WTC11 (cell line): ENCODE results near the gene BICD1. TPM values are rescaled to one million over a fixed set of nuclear protein-coding genes. Genes with fewer than 3 reads are reported as not detected.

Experiments
- ATF6 ChIP-seq: sonication (generic); formaldehyde crosslinking; IDR thresholded peaks from 2 replicates; pipeline ENCODE4 v1.8.1; 2023; ENCODE audit warnings: mild to moderate bottlenecking, missing genetic modification reagents
- CREB1 ChIP-seq: sonication (generic); formaldehyde crosslinking; IDR thresholded peaks from 2 replicates; pipeline ENCODE4 v1.8.0; 2023; ENCODE audit warnings: mild to moderate bottlenecking, missing genetic modification reagents
- CREM ChIP-seq: sonication (generic); formaldehyde crosslinking; IDR thresholded peaks from 2 replicates; pipeline ENCODE4 v1.8.1; 2022; ENCODE audit warnings: mild to moderate bottlenecking, missing genetic modification reagents, moderate library complexity
- ETV6 ChIP-seq: sonication (generic); formaldehyde crosslinking; IDR thresholded peaks from 2 replicates; pipeline ENCODE4 v1.8.1; 2022; ENCODE audit warnings: mild to moderate bottlenecking, missing genetic modification reagents
- FOXK1 ChIP-seq: sonication (generic); formaldehyde crosslinking; IDR thresholded peaks from 2 replicates; pipeline ENCODE4 v1.8.0; 2022; ENCODE audit warnings: mild to moderate bottlenecking, moderate library complexity, missing genetic modification reagents
- GRHL2 ChIP-seq: fragments of 250-450 bp; sonication (Bioruptor Pico); IDR thresholded peaks from 2 replicates; pipeline ENCODE4 v1.8.0; 2022; ENCODE audit warnings: mild to moderate bottlenecking, moderate library complexity; ENCODE audit not compliant: insufficient replicate concordance, severe bottlenecking
- MAX ChIP-seq: sonication (generic); formaldehyde crosslinking; IDR thresholded peaks from 2 replicates; pipeline ENCODE4 v1.8.0; 2022; ENCODE audit warnings: mild to moderate bottlenecking, missing genetic modification reagents
- MYBL2 ChIP-seq: sonication (generic); formaldehyde crosslinking; IDR thresholded peaks from 2 replicates; pipeline ENCODE4 v1.8.1; 2023; ENCODE audit warnings: mild to moderate bottlenecking, moderate library complexity, missing genetic modification reagents
- OVOL2 ChIP-seq: fragments of 250-450 bp; sonication (Bioruptor Pico); IDR thresholded peaks from 2 replicates; pipeline ENCODE4 v1.9.0; 2021; ENCODE audit warnings: mild to moderate bottlenecking, borderline replicate concordance
- PRRX2 ChIP-seq: fragments of 250-450 bp; sonication (Bioruptor Pico); IDR thresholded peaks from 2 replicates; pipeline ENCODE4 v1.8.0; 2021; ENCODE audit warnings: mild to moderate bottlenecking
- TP53 ChIP-seq: sonication (generic); formaldehyde crosslinking; IDR thresholded peaks from 2 replicates; pipeline ENCODE4 v1.8.1; 2023; ENCODE audit warnings: mild to moderate bottlenecking, missing genetic modification reagents
- ZMAT4 ChIP-seq: fragments of 250-450 bp; sonication (Bioruptor Pico); IDR thresholded peaks from 2 replicates; pipeline ENCODE4 v1.9.0; 2021; ENCODE audit warnings: mild to moderate bottlenecking
- ZNF219 ChIP-seq: sonication (generic); formaldehyde crosslinking; IDR thresholded peaks from 2 replicates; pipeline ENCODE4 v1.8.0; 2023; ENCODE audit warnings: missing genetic modification reagents, mild to moderate bottlenecking, borderline replicate concordance
- ZNF263 ChIP-seq: sonication (generic); formaldehyde crosslinking; IDR thresholded peaks from 2 replicates; pipeline ENCODE4 v1.8.1; 2022; ENCODE audit warnings: low read depth, mild to moderate bottlenecking, moderate library complexity, missing genetic modification reagents
- ZNF317 ChIP-seq: sonication (generic); formaldehyde crosslinking; IDR thresholded peaks from 2 replicates; pipeline ENCODE4 v1.8.1; 2023; ENCODE audit warnings: low read depth, mild to moderate bottlenecking, moderate library complexity, missing genetic modification reagents, borderline replicate concordance
- total RNA-seq: library from RNA; stranded (reverse); gene quantifications from 3 replicates; pipeline ENCODE4 v1.2.3, GENCODE V29; 2021
- TF ChIP-seq, protein P1 (sequence below): fragments of 250-450 bp; sonication (Bioruptor Pico); IDR thresholded peaks from 2 replicates; pipeline ENCODE4 v1.9.0; 2021; ENCODE audit warnings: mild to moderate bottlenecking
- TF ChIP-seq, protein P2 (sequence below): sonication (generic); formaldehyde crosslinking; conservative IDR thresholded peaks from 2 replicates; pipeline ENCODE4 v1.8.1; 2022; ENCODE audit warnings: mild to moderate bottlenecking, missing genetic modification reagents
- TF ChIP-seq, protein P3 (sequence below): fragments of 250-450 bp; sonication (Bioruptor Pico); IDR thresholded peaks from 2 replicates; pipeline ENCODE4 v1.9.0; 2021; ENCODE audit warnings: mild to moderate bottlenecking, borderline replicate concordance
- TF ChIP-seq, protein P4 (sequence below): fragments of 250-450 bp; sonication (Bioruptor Pico); conservative IDR thresholded peaks from 2 replicates; pipeline ENCODE4 v1.9.0; 2021; ENCODE audit warnings: mild to moderate bottlenecking

Gene BICD1
- total RNA-seq, 1 experiment from 2014 or later = 69.4 TPM

DNA sequence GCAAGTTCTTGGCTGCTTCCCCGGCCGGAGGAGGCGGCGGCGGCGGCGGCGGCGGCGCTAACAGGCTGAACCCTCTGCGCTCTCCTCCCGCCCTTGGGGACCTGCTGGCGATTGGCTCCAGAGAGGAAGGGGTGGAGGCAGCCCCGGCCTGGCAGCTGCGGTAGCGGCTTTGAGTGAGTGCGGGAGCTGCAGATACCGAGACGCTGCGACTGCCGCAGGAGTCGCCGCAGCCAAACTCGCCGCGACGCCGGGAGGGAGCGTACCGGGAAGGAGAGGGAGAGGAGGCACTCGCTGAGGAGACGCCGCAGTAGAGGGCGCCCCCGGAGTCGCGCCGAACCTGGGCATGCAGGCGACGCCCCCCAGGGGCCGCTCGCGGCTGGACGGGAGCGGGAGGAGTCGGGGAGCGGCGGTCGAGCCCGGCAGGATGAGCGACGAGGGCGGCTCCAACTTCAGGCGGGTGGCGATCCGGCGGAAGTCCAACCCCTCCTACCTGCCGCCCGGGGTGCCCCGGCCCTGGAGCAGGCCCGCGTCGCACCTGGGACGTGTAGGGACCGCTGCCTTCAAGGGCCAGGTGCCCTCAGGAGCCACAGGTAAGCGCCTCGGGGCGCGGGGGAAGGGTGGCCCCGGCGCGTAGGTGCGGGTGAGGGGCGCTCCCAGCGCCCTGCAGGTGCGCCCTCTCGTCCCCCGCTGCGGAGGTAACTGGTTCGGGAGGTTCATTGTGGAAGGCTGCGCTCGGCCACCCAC, 292.9 kb downstream of the BICD1 start, which contains the start of gene FGD4 (continued):
- TF ChIP-seq ZMAT4 (CRISPR knock-in tag) = no peak
- TF ChIP-seq, protein P1, sequence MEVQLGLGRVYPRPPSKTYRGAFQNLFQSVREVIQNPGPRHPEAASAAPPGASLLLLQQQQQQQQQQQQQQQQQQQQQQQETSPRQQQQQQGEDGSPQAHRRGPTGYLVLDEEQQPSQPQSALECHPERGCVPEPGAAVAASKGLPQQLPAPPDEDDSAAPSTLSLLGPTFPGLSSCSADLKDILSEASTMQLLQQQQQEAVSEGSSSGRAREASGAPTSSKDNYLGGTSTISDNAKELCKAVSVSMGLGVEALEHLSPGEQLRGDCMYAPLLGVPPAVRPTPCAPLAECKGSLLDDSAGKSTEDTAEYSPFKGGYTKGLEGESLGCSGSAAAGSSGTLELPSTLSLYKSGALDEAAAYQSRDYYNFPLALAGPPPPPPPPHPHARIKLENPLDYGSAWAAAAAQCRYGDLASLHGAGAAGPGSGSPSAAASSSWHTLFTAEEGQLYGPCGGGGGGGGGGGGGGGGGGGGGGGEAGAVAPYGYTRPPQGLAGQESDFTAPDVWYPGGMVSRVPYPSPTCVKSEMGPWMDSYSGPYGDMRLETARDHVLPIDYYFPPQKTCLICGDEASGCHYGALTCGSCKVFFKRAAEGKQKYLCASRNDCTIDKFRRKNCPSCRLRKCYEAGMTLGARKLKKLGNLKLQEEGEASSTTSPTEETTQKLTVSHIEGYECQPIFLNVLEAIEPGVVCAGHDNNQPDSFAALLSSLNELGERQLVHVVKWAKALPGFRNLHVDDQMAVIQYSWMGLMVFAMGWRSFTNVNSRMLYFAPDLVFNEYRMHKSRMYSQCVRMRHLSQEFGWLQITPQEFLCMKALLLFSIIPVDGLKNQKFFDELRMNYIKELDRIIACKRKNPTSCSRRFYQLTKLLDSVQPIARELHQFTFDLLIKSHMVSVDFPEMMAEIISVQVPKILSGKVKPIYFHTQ (CRISPR knock-in tag) = no peak
- no peak for TF ChIP-seq ATF6 (CRISPR knock-in tag)
- TF ChIP-seq ZNF263 (CRISPR knock-in tag) = no peak; the same call in 1 of the 2 replicates
- TF ChIP-seq TP53 (CRISPR knock-in tag) = no peak
- TF ChIP-seq PRRX2 = no peak
- TF ChIP-seq FOXK1 (CRISPR knock-in tag) = no peak; the same call in 1 of the 2 replicates
- peak; percentile 17; the same call in 1 of the 2 replicates for TF ChIP-seq MYBL2 (CRISPR knock-in tag)
- TF ChIP-seq ETV6 (CRISPR knock-in tag) = 0 out of 2 replicates have a peak, but pooled peaks have one; percentile 36
- TF ChIP-seq, protein P2, sequence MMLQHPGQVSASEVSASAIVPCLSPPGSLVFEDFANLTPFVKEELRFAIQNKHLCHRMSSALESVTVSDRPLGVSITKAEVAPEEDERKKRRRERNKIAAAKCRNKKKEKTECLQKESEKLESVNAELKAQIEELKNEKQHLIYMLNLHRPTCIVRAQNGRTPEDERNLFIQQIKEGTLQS (CRISPR knock-in tag) = no peak
- peak; percentile 6; the same call in 1 of the 2 replicates for TF ChIP-seq ZNF317 (CRISPR knock-in tag)
- TF ChIP-seq CREM = no peak; the same call in 1 of the 2 replicates
- TF ChIP-seq, protein P3, sequence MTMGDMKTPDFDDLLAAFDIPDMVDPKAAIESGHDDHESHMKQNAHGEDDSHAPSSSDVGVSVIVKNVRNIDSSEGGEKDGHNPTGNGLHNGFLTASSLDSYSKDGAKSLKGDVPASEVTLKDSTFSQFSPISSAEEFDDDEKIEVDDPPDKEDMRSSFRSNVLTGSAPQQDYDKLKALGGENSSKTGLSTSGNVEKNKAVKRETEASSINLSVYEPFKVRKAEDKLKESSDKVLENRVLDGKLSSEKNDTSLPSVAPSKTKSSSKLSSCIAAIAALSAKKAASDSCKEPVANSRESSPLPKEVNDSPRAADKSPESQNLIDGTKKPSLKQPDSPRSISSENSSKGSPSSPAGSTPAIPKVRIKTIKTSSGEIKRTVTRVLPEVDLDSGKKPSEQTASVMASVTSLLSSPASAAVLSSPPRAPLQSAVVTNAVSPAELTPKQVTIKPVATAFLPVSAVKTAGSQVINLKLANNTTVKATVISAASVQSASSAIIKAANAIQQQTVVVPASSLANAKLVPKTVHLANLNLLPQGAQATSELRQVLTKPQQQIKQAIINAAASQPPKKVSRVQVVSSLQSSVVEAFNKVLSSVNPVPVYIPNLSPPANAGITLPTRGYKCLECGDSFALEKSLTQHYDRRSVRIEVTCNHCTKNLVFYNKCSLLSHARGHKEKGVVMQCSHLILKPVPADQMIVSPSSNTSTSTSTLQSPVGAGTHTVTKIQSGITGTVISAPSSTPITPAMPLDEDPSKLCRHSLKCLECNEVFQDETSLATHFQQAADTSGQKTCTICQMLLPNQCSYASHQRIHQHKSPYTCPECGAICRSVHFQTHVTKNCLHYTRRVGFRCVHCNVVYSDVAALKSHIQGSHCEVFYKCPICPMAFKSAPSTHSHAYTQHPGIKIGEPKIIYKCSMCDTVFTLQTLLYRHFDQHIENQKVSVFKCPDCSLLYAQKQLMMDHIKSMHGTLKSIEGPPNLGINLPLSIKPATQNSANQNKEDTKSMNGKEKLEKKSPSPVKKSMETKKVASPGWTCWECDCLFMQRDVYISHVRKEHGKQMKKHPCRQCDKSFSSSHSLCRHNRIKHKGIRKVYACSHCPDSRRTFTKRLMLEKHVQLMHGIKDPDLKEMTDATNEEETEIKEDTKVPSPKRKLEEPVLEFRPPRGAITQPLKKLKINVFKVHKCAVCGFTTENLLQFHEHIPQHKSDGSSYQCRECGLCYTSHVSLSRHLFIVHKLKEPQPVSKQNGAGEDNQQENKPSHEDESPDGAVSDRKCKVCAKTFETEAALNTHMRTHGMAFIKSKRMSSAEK (CRISPR knock-in tag) = no peak
- TF ChIP-seq GRHL2 = no peak
- TF ChIP-seq ZNF219 (CRISPR knock-in tag) = peak; percentile 78; the same call in 1 of the 2 replicates
- TF ChIP-seq, protein P4, sequence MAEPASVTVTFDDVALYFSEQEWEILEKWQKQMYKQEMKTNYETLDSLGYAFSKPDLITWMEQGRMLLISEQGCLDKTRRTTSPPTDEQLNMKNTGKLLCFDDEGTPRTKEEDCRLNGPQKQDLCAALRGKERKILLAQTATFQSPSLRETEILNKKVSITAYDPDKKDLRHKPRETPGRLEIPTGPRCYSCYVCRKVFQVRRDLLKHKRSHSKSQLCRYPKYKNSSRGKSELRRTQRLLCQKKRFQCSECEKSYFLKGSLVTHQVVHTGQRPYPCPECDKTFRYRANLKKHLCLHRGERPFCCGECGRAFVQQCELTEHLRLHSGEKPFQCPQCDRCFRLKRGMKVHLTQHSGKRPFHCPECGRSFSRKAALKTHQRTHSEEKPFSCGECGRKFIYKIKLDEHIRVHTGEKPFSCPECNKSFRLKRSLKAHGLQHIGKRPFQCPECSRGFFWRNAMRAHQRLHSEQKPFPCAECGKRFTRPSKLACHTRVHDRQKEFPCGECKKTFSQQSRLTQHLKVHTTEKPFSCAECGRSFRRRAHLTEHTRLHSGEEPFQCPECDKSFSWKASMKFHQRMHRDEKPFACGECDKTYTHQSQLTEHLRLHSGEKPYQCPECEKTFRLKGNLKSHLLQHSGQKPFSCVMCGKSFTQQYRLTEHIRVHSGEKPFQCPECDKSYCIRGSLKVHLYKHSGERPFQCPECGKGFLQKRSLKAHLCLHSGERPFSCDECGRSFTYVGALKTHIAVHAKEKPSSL (CRISPR knock-in tag) = no peak
- TF ChIP-seq OVOL2 (CRISPR knock-in tag) = no peak
- peak; percentile 72 for TF ChIP-seq MAX (CRISPR knock-in tag)
- no peak for TF ChIP-seq CREB1 (CRISPR knock-in tag)
